H9 (cell line): Measurements from ENCODE around the gene SERPINB5. TPM values are rescaled to one million over a fixed set of nuclear protein-coding genes. Genes with fewer than 3 reads are reported as not detected.

Source experiments
- DNase-seq: peaks from one replicate; pipeline ENCODE4 v3.0.0-alpha.2; 2017
- H2AFZ ChIP-seq: one replicate; pipeline ENCODE4 v1.6.1; 2013; ENCODE audit warnings: mild to moderate bottlenecking, low read length, control low read depth, moderate library complexity
- H2AK5ac ChIP-seq: 2 replicates; pipeline ENCODE4 v1.6.1; 2013; ENCODE audit warnings: low read length, control low read depth, mixed read lengths; ENCODE audit not compliant: insufficient read length
- H2BK120ac ChIP-seq: one replicate; pipeline ENCODE4 v1.6.1; 2013; ENCODE audit warnings: low read depth, mild to moderate bottlenecking, low read length, control low read depth, inconsistent platforms; ENCODE audit not compliant: poor library complexity, severe bottlenecking
- H2BK12ac ChIP-seq: 2 replicates; pipeline ENCODE4 v1.6.1; 2013; ENCODE audit warnings: low read length, control low read depth, mixed read lengths, low read depth; ENCODE audit not compliant: insufficient read length
- H2BK15ac ChIP-seq: 2 replicates; pipeline ENCODE4 v1.6.1; 2013; ENCODE audit warnings: low read depth, low read length, control low read depth
- H2BK20ac ChIP-seq: one replicate; pipeline ENCODE4 v1.6.1; 2013; ENCODE audit warnings: low read depth, mild to moderate bottlenecking, low read length, control low read depth, inconsistent platforms; ENCODE audit not compliant: poor library complexity, severe bottlenecking
- H2BK5ac ChIP-seq: 2 replicates; pipeline ENCODE4 v1.6.1; 2013; ENCODE audit warnings: low read length, control low read depth, mixed read lengths; ENCODE audit not compliant: insufficient read length
- H3K14ac ChIP-seq: 2 replicates; pipeline ENCODE4 v1.6.1; 2013; ENCODE audit warnings: low read length, control low read depth; ENCODE audit not compliant: insufficient read depth
- H3K18ac ChIP-seq: 2 replicates; pipeline ENCODE4 v1.6.1; 2013; ENCODE audit warnings: low read depth, mild to moderate bottlenecking, mixed read lengths, low read length, control low read depth; ENCODE audit not compliant: insufficient read length
- H3K23ac ChIP-seq: 2 replicates; pipeline ENCODE4 v1.6.1; 2013; ENCODE audit warnings: low read length, control low read depth, mixed read lengths, low read depth; ENCODE audit not compliant: insufficient read length
- H3K23me2 ChIP-seq: 2 replicates; pipeline ENCODE4 v1.6.1; 2013; ENCODE audit warnings: low read depth, mild to moderate bottlenecking, mixed read lengths, low read length, control low read depth; ENCODE audit not compliant: insufficient read length, poor library complexity, severe bottlenecking
- H3K27ac ChIP-seq: 2 replicates; pipeline ENCODE4 v1.5.1; 2013; ENCODE audit warnings: low read length, control low read depth, mixed read lengths, low read depth; ENCODE audit not compliant: insufficient read length
- H3K27me3 ChIP-seq: 2 replicates; pipeline ENCODE4 v1.6.1; 2013; ENCODE audit warnings: low read length, control low read depth, inconsistent platforms; ENCODE audit not compliant: insufficient read depth
- H3K4ac ChIP-seq: 2 replicates; pipeline ENCODE4 v1.6.1; 2013; ENCODE audit warnings: low read depth, mild to moderate bottlenecking, control low read depth, inconsistent platforms, low read length, moderate library complexity
- H3K4me1 ChIP-seq: 2 replicates; pipeline ENCODE4 v1.6.1; 2013; ENCODE audit warnings: low read length, control low read depth, inconsistent platforms; ENCODE audit not compliant: insufficient read depth
- H3K4me2 ChIP-seq: 2 replicates; pipeline ENCODE4 v1.6.1; 2013; ENCODE audit warnings: low read length, control low read depth, mixed read lengths; ENCODE audit not compliant: insufficient read length, insufficient read depth
- H3K56ac ChIP-seq: 2 replicates; pipeline ENCODE4 v1.6.1; 2013; ENCODE audit warnings: low read depth, mild to moderate bottlenecking, mixed read lengths, low read length, control low read depth; ENCODE audit not compliant: insufficient read length
- H3K79me1 ChIP-seq: 2 replicates; pipeline ENCODE4 v1.6.1; 2013; ENCODE audit warnings: low read depth, mild to moderate bottlenecking, moderate library complexity, low read length, control low read depth, inconsistent platforms; ENCODE audit not compliant: insufficient read depth, poor library complexity, severe bottlenecking
- H3K79me2 ChIP-seq: 2 replicates; pipeline ENCODE4 v1.6.1; 2013; ENCODE audit warnings: low read length, control low read depth, inconsistent platforms; ENCODE audit not compliant: insufficient read depth
- H3K9ac ChIP-seq: 2 replicates; pipeline ENCODE4 v1.6.1; 2013; ENCODE audit warnings: low read length, control low read depth, mixed read lengths; ENCODE audit not compliant: insufficient read length; ENCODE audit errors: extremely low read depth
- H3K9me3 ChIP-seq: one replicate; pipeline ENCODE4 v1.6.1; 2013; ENCODE audit warnings: low read depth, low read length, inconsistent platforms; ENCODE audit not compliant: control insufficient read depth
- H3T11ph ChIP-seq: one replicate; pipeline ENCODE4 v1.6.1; 2013; ENCODE audit warnings: mild to moderate bottlenecking, low read length, control low read depth, inconsistent platforms
- H4K20me1 ChIP-seq: one replicate; pipeline ENCODE4 v1.6.1; 2013; ENCODE audit not compliant: control insufficient read depth, insufficient read length, insufficient read depth
- H4K5ac ChIP-seq: 2 replicates; pipeline ENCODE4 v1.6.1; 2013; ENCODE audit warnings: low read depth, mild to moderate bottlenecking, mixed read lengths, low read length, control low read depth; ENCODE audit not compliant: insufficient read length
- H4K8ac ChIP-seq: replicated peaks from 2 replicates; pipeline ENCODE4 v1.6.1; 2013; ENCODE audit warnings: low read length, control low read depth, mixed read lengths, low read depth; ENCODE audit not compliant: insufficient read length
- H4K91ac ChIP-seq: 2 replicates; pipeline ENCODE4 v1.6.1; 2013; ENCODE audit warnings: low read depth, mild to moderate bottlenecking, moderate library complexity, mixed read lengths, low read length, control low read depth; ENCODE audit not compliant: insufficient read length
- H3K27ac Mint-ChIP-seq, 3 experiments: 2 replicates in 2 of 3; 3 replicates in 1 of 3; pipeline ENCODE4 v1.8.0; 2020 to 2021; ENCODE audit warnings: mixed read lengths in 3 of 3, mild to moderate bottlenecking in 1 of 3, moderate library complexity in 1 of 3
- H3K27me3 Mint-ChIP-seq: 2 replicates; pipeline ENCODE4 v1.8.0; 2021; ENCODE audit warnings: low read depth, mild to moderate bottlenecking, moderate library complexity, mixed read lengths
- H3K36me3 Mint-ChIP-seq, 3 experiments: 2 replicates in 2 of 3; 3 replicates in 1 of 3; pipeline ENCODE4 v1.8.0; 2020 to 2021; ENCODE audit warnings: low read depth in 3 of 3, mixed read lengths in 3 of 3; ENCODE audit not compliant: insufficient read depth in 1 of 3
- H3K4me1 Mint-ChIP-seq, 2 experiments: 2 replicates each; pipeline ENCODE4 v1.8.0; 2020; ENCODE audit warnings: mixed read lengths in 2 of 2
- H3K4me3 Mint-ChIP-seq, 2 experiments: 2 replicates in 1 of 2; 3 replicates in 1 of 2; pipeline ENCODE4 v1.8.0; 2020 to 2021; ENCODE audit warnings: mild to moderate bottlenecking in 2 of 2, mixed read lengths in 2 of 2, moderate library complexity in 1 of 2
- H3K9me3 Mint-ChIP-seq, 2 experiments: 2 replicates in 1 of 2; 3 replicates in 1 of 2; pipeline ENCODE4 v1.8.0; 2020; ENCODE audit warnings: mild to moderate bottlenecking in 2 of 2, mixed read lengths in 2 of 2, moderate library complexity in 1 of 2
- WGBS: extraction: QIAGEN DNeasy Blood & Tissue Kit; methylation state at CpG from one replicate; pipeline ENCODE4 v1.1.7; 2013; ENCODE audit warnings: missing lambda C conversion rate, low lambda C conversion rate, mixed read lengths; ENCODE audit not compliant: insufficient read length; ENCODE audit errors: extremely low coverage; 5-methylcytosine and 5-hydroxymethylcytosine counted together
- total RNA-seq: library from RNA; stranded (reverse); gene quantifications from 2 replicates; pipeline ENCODE4 v1.2.1, GENCODE V29; 2021
- TF ChIP-seq, protein P1 (sequence below): fragments of 200-600 bp; sonication (generic); conservative IDR thresholded peaks from 3 replicates; pipeline ENCODE4 v1.8.0; 2021; ENCODE audit warnings: antibody characterized with exemption, mild to moderate bottlenecking

The SERPINB5 gene
- total RNA-seq, 1 experiment from 2014 or later: not detected

DNA sequence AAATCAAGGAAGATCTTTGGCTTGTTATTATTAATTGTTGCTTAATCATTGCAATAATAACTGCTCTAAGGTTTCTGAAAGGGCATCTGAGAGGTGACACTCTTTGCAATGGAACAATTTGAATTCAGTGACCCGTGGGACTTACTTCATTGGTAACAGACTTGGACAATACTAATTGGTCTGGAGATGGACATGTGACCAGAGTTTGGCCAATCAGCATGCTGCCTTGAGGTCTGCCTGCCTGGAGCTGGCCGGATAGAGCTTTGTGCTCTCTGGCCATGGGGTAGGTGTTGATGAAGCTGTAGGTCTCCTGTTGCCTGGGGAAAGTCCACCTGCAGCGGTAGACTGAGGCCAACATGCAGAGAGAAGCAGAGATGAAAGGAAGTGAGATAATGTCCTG is 30.5 kb upstream of the SERPINB5 start:
- Histone ChIP-seq H3K9ac (no peak overlapping the region), H3K23ac (no peak overlapping the region), H3K4ac (no peak overlapping the region), H2BK5ac (no peak overlapping the region), H3T11ph (no peak overlapping the region), H4K91ac (no peak overlapping the region), H3K4me2 (no peak overlapping the region), H3K23me2 (no peaks in the 10 kb centered on the region), H2BK120ac (no peak overlapping the region), H3K79me1 (no peaks in the 10 kb centered on the region), H2AFZ (no peak overlapping the region), H3K27me3 (no peaks in the 10 kb centered on the region), H2AK5ac (no peak overlapping the region), H2BK20ac (no peak overlapping the region), H3K18ac (no peak overlapping the region), H3K79me2 (no peaks in the 10 kb centered on the region), H4K8ac (no peak overlapping the region), H4K5ac (no peak overlapping the region), H3K14ac (no peak overlapping the region), H3K9me3 (no peaks in the 10 kb centered on the region), H3K56ac (no peak overlapping the region), H3K27ac (no peak overlapping the region), H2BK15ac (no peak overlapping the region), H4K20me1 (no peaks in the 10 kb centered on the region), H3K4me1 (no peaks in the 10 kb centered on the region), H2BK12ac (no peak overlapping the region)
- no CpG with 5 or more reads among the region's 3 CpGs for WGBS
- Mint-ChIP-seq H3K27ac (no peak overlapping the region), H3K36me3 (peaks cover 0 to 7% (median 0%) of the 10 kb centered on the region in 3 experiments; a peak in 2 of 7 replicates), H3K4me1 (no peaks in the 10 kb centered on the region), H3K27me3 (no peaks in the 10 kb centered on the region), H3K4me3 (no peak overlapping the region), H3K9me3 (no peaks in the 10 kb centered on the region; a peak in 1 of 5 replicates)
- no peak for DNase-seq
- TF ChIP-seq, protein P1, sequence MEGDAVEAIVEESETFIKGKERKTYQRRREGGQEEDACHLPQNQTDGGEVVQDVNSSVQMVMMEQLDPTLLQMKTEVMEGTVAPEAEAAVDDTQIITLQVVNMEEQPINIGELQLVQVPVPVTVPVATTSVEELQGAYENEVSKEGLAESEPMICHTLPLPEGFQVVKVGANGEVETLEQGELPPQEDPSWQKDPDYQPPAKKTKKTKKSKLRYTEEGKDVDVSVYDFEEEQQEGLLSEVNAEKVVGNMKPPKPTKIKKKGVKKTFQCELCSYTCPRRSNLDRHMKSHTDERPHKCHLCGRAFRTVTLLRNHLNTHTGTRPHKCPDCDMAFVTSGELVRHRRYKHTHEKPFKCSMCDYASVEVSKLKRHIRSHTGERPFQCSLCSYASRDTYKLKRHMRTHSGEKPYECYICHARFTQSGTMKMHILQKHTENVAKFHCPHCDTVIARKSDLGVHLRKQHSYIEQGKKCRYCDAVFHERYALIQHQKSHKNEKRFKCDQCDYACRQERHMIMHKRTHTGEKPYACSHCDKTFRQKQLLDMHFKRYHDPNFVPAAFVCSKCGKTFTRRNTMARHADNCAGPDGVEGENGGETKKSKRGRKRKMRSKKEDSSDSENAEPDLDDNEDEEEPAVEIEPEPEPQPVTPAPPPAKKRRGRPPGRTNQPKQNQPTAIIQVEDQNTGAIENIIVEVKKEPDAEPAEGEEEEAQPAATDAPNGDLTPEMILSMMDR: no peak
